K562 (cell line): ENCODE data around the gene VPS26A.

Experiments
- ATF3 ChIP-seq, 2 experiments: fragments of 450-650 bp in 1 of 2; sonication (generic) in 1 of 2; formaldehyde crosslinking in 1 of 2; IDR thresholded peaks in 1 of 2; conservative IDR thresholded peaks in 1 of 2; 2 replicates each; pipeline versions ENCODE4 v1.6.1 to v1.8.1; 2016 to 2023; ENCODE audit warnings: mild to moderate bottlenecking in 2 of 2, moderate library complexity in 2 of 2, inconsistent platforms in 1 of 2, missing genetic modification reagents in 1 of 2
- CCAR2 ChIP-seq: fragments of 200-400 bp; formaldehyde crosslinking; IDR thresholded peaks from 2 replicates; pipeline ENCODE4 v1.6.1; 2017; ENCODE audit warnings: mild to moderate bottlenecking, low read depth, low read length
- CREB3L1 ChIP-seq: fragments of 450-650 bp; IDR thresholded peaks from 2 replicates; pipeline ENCODE4 v1.6.1; 2014; ENCODE audit warnings: low read depth, mild to moderate bottlenecking, moderate library complexity, borderline replicate concordance
- EZH2 ChIP-seq: IDR thresholded peaks from 2 replicates; pipeline ENCODE4 v1.6.1; 2012; ENCODE audit warnings: low read depth, mild to moderate bottlenecking, inconsistent platforms, low read length, borderline replicate concordance
- HMGXB4 ChIP-seq: sonication (generic); formaldehyde crosslinking; IDR thresholded peaks from 2 replicates; pipeline ENCODE4 v1.8.1; 2023; ENCODE audit warnings: mild to moderate bottlenecking, missing genetic modification reagents
- HNRNPK ChIP-seq: fragments of 200-400 bp; formaldehyde crosslinking; IDR thresholded peaks from one replicate; pipeline ENCODE4 v1.6.1; 2018; ENCODE audit warnings: mild to moderate bottlenecking, low read depth, low read length; ENCODE audit not compliant: poor library complexity, severe bottlenecking
- RAD21 ChIP-seq, 2 experiments: fragments of 250-450 bp in 1 of 2; fragments of 450-650 bp in 1 of 2; sonication (Bioruptor Pico) in 1 of 2; formaldehyde crosslinking in 1 of 2; IDR thresholded peaks in 1 of 2; conservative IDR thresholded peaks in 1 of 2; 2 replicates each; pipeline versions ENCODE4 v1.4.0 to v1.8.0; 2020 to 2022; ENCODE audit warnings: mild to moderate bottlenecking in 2 of 2, moderate library complexity in 1 of 2
- RCOR1 ChIP-seq, 2 experiments: IDR thresholded peaks; 2 replicates each; pipeline ENCODE4 v1.6.1; 2012; ENCODE audit warnings: low read depth in 2 of 2, low read length in 2 of 2, borderline replicate concordance in 1 of 2, improper control_type of control experiment in 1 of 2
- SP2 ChIP-seq: IDR thresholded peaks from 2 replicates; pipeline ENCODE4 v1.6.1; 2011; ENCODE audit warnings: mild to moderate bottlenecking, low read depth, low read length, moderate library complexity; ENCODE audit not compliant: poor library complexity, severe bottlenecking; ENCODE audit errors: extremely low read depth
- ZNF124 ChIP-seq: sonication (generic); formaldehyde crosslinking; IDR thresholded peaks from 2 replicates; pipeline ENCODE4 v1.8.1; 2022; ENCODE audit warnings: missing genetic modification reagents
- TF ChIP-seq, protein P1 (sequence below): sonication (generic); formaldehyde crosslinking; IDR thresholded peaks from 2 replicates; pipeline ENCODE4 v1.8.0; 2022; ENCODE audit warnings: mild to moderate bottlenecking, missing genetic modification reagents
- TF ChIP-seq, protein P2 (sequence below), 3 experiments: IDR thresholded peaks in 2 of 3; conservative IDR thresholded peaks in 1 of 3; 2 replicates each; pipeline ENCODE4 v1.5.1; 2011 to 2012; ENCODE audit warnings: low read length in 3 of 3, mild to moderate bottlenecking in 3 of 3, control low read depth in 2 of 3, improper control_type of control experiment in 1 of 3, inconsistent platforms in 1 of 3, low read depth in 1 of 3, mixed read lengths in 1 of 3, moderate library complexity in 1 of 3; ENCODE audit not compliant: insufficient read depth in 2 of 3

GRCh38 chr10:69119896-69120295 lies 4.1 kb upstream of the VPS26A start:
- TF ChIP-seq HMGXB4 (CRISPR knock-in tag) (no peak), ZNF124 (CRISPR knock-in tag) (no peak), RAD21 (CRISPR knock-in tag; conservative IDR thresholded peaks at IDR 0.05 in 1 of 2, IDR thresholded peaks at IDR 0.05 in 1 of 2) (no peak), ATF3 (IDR thresholded peaks at IDR 0.05) (no peak), ATF3 (CRISPR knock-in tag; conservative IDR thresholded peaks at IDR 0.05) (no peak), EZH2 (no peak), CREB3L1 (no peak), RCOR1 (IDR thresholded peaks at IDR 0.05; ENCODE audit: borderline replicate concordance in 1 of 2, low read depth in 2 of 2, low read length in 2 of 2) (no peak), CCAR2 (no peak), HNRNPK (no peak), SP2 (no peak)
- TF ChIP-seq, protein P1, sequence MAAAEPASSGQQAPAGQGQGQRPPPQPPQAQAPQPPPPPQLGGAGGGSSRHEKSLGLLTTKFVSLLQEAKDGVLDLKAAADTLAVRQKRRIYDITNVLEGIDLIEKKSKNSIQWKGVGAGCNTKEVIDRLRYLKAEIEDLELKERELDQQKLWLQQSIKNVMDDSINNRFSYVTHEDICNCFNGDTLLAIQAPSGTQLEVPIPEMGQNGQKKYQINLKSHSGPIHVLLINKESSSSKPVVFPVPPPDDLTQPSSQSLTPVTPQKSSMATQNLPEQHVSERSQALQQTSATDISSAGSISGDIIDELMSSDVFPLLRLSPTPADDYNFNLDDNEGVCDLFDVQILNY (CRISPR knock-in tag), result no peak
- TF ChIP-seq, protein P2, sequence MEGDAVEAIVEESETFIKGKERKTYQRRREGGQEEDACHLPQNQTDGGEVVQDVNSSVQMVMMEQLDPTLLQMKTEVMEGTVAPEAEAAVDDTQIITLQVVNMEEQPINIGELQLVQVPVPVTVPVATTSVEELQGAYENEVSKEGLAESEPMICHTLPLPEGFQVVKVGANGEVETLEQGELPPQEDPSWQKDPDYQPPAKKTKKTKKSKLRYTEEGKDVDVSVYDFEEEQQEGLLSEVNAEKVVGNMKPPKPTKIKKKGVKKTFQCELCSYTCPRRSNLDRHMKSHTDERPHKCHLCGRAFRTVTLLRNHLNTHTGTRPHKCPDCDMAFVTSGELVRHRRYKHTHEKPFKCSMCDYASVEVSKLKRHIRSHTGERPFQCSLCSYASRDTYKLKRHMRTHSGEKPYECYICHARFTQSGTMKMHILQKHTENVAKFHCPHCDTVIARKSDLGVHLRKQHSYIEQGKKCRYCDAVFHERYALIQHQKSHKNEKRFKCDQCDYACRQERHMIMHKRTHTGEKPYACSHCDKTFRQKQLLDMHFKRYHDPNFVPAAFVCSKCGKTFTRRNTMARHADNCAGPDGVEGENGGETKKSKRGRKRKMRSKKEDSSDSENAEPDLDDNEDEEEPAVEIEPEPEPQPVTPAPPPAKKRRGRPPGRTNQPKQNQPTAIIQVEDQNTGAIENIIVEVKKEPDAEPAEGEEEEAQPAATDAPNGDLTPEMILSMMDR (IDR thresholded peaks at IDR 0.05 in 2 of 3, conservative IDR thresholded peaks at IDR 0.05 in 1 of 3; ENCODE audit: insufficient read depth in 2 of 3, low read depth in 1 of 3, low read length in 3 of 3), result no peak
